ENCODE measurements around the gene VTCN1. TPM values are rescaled to one million over a fixed set of nuclear protein-coding genes. Genes with fewer than 3 reads are reported as not detected.

The VTCN1 gene
- total and polyA plus RNA-seq, 2 of the 8 experiments (the other 6 are each of a cell fraction or from before 2014, with no cell fraction given), result 0.32 TPM; not detected in 1

DNA sequence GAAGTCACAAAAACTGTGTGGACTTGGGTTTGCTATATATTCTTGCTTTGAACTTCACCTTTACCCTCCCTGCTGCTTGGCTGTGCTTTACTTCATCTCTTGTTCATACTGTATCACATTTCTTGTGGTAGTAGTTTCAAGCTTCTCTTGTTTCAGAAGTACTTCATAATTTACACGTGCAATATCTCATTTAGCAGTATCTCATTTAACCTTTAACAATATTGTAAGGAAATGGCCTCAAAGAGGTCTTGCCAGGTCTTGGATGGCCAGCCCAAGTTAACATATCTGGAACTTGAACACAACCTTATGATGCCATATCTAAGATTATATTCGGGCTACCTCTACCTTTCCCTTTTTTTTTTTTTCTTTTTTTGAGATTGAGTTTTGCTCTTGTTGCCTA lies 87.5 kb downstream of the VTCN1 start:
- H3K27me3 ChIP-seq (replicated peaks in 1 of 4; ENCODE audit: control insufficient read depth in 3 of 4, extremely low read depth in 1 of 4, insufficient read depth in 3 of 4, low read length in 3 of 4), result no peaks in the 10 kb centered on the region; a peak in 1 of 7 replicates
- H3K56ac ChIP-seq (replicated peaks; ENCODE audit: insufficient read length, low read depth, low read length), result no peak overlapping the region
- H3K4ac ChIP-seq (replicated peaks; ENCODE audit: insufficient read length, low read depth, low read length), result no peak overlapping the region
- no peak overlapping the region for H2BK20ac ChIP-seq (ENCODE audit: low read length)
- no peaks in the 10 kb centered on the region for H4K20me1 ChIP-seq (replicated peaks in 1 of 2; ENCODE audit: control insufficient read depth in 1 of 2, insufficient read depth in 2 of 2, low read length in 2 of 2)
- H2AFZ ChIP-seq (ENCODE audit: low read length), result no peak overlapping the region
- H3K9ac ChIP-seq (replicated peaks in 1 of 4; ENCODE audit: extremely low read depth in 1 of 4, low read depth in 3 of 4, low read length in 3 of 4), result no peak overlapping the region
- H2BK5ac ChIP-seq (ENCODE audit: low read depth, low read length), result no peak overlapping the region
- FAIRE-seq, result no peak
- H4K8ac ChIP-seq (ENCODE audit: extremely low read depth, insufficient read depth, low read length), result no peak overlapping the region
- no peak overlapping the region for H4K91ac ChIP-seq (replicated peaks; ENCODE audit: insufficient read length, low read length)
- no peak for DNase-seq (ENCODE audit: low read depth in 1 of 2, low spot score in 2 of 2)
- ChIA-PET POLR2A (ENCODE audit: partially characterized antibody) (interaction anchor here (0.9 to 2.5 kb wide), 8 partner anchors 9 to 163 kb away, joined by 3 to 19 read pairs (median 5); partner anchors contain the start of gene TTF2), CTCF (ENCODE audit: partially characterized antibody) (interaction anchor here (0.9 to 13.2 kb wide), 12 partner anchors 9 to 163 kb away, joined by 3 to 114 read pairs (median 4); partner anchors contain the start of gene TTF2)
- no peak overlapping the region for H3K27ac ChIP-seq (ENCODE audit: low read depth, low read length)
- H3K79me1 ChIP-seq (ENCODE audit: low read depth, low read length), result no peaks in the 10 kb centered on the region
- no peak overlapping the region for H3K4me3 ChIP-seq (ENCODE audit: extremely low read depth in 1 of 4, insufficient read depth in 2 of 4, low read depth in 3 of 4, low read length in 4 of 4)
- H3K36me3 ChIP-seq (ENCODE audit: control insufficient read depth in 2 of 4, insufficient read depth in 4 of 4, low read length in 3 of 4), result peaks cover 0 to 2% (median under 1%) of the 10 kb centered on the region in 4 experiments; a peak in 2 of 8 replicates
- H2AK5ac ChIP-seq (ENCODE audit: low read depth, low read length), result no peak overlapping the region
- H3K9me3 ChIP-seq (ENCODE audit: insufficient read depth in 2 of 2, low read depth in 1 of 2, low read length in 1 of 2), result no peaks in the 10 kb centered on the region
- 83% methylated on average over 2 of the region's 2 CpGs; no CpG with 5 or more reads in 1 of the 2 experiments for WGBS, 2 experiments (ENCODE audit: extremely low coverage in 1 of 2, insufficient coverage in 1 of 2, insufficient read length in 1 of 2, insufficient replicate concordance in 2 of 2, low coverage in 1 of 2, low lambda C conversion rate in 2 of 2, missing lambda C conversion rate in 1 of 2)
- H3K79me2 ChIP-seq (ENCODE audit: control insufficient read depth in 1 of 2, insufficient read depth in 2 of 2, low read length in 2 of 2), result no peaks in the 10 kb centered on the region; a peak in 1 of 4 replicates
- H3K4me1 ChIP-seq (replicated peaks in 1 of 4; ENCODE audit: control insufficient read depth in 3 of 4, insufficient read depth in 4 of 4, low read length in 3 of 4), result peaks cover 2 to 15% (median 10%) of the 10 kb centered on the region in 4 experiments
- no peak overlapping the region; a peak in 1 of 4 replicates for H3K4me2 ChIP-seq (ENCODE audit: insufficient read depth in 1 of 2, low read depth in 2 of 2, low read length in 2 of 2)
- no peak overlapping the region for H3K14ac ChIP-seq (ENCODE audit: insufficient read length)
- H2BK12ac ChIP-seq (ENCODE audit: low read depth, low read length), result no peak overlapping the region
- H4K5ac ChIP-seq (ENCODE audit: insufficient read length, low read depth, low read length), result no peak overlapping the region
- H2BK15ac ChIP-seq (ENCODE audit: low read length), result no peak overlapping the region
- peaks cover 5% of the 10 kb centered on the region; the same call in 1 of the 2 replicates for H3K23me2 ChIP-seq (ENCODE audit: low read depth, low read length)
- H3K18ac ChIP-seq (ENCODE audit: extremely low read depth, low read length), result no peak overlapping the region
- no peak overlapping the region for H3K23ac ChIP-seq (ENCODE audit: insufficient read length)
- no peak overlapping the region for H2BK120ac ChIP-seq (replicated peaks; ENCODE audit: low read depth, low read length)

Data from H1 (cell line).